ENCODE measurements around the gene NPIPA3.
"Not testable (repeated sequence)": the region's sequence is repeated elsewhere in the genome, so short reads cannot be mapped to it uniquely, and the experiment has no call there.

Gene NPIPA3

GRCh38 chr16:14703156-14704011, at the start of gene NPIPA3:
Gene NPIPA3 (plus strand): TSS chr16:14703411. CDS start chr16:14708944, 5,533 bp downstream.
- not testable (repeated sequence) for DNase-seq (ENCODE audit: low read depth in 4 of 4, low spot score in 1 of 4)

- no peak for DNase-seq (ENCODE audit: low read depth in 4 of 4, low spot score in 1 of 4)
Measured at GRCh38 chr16:14658063-14658462, 45.1 kb upstream of the NPIPA3 start.

DNA sequence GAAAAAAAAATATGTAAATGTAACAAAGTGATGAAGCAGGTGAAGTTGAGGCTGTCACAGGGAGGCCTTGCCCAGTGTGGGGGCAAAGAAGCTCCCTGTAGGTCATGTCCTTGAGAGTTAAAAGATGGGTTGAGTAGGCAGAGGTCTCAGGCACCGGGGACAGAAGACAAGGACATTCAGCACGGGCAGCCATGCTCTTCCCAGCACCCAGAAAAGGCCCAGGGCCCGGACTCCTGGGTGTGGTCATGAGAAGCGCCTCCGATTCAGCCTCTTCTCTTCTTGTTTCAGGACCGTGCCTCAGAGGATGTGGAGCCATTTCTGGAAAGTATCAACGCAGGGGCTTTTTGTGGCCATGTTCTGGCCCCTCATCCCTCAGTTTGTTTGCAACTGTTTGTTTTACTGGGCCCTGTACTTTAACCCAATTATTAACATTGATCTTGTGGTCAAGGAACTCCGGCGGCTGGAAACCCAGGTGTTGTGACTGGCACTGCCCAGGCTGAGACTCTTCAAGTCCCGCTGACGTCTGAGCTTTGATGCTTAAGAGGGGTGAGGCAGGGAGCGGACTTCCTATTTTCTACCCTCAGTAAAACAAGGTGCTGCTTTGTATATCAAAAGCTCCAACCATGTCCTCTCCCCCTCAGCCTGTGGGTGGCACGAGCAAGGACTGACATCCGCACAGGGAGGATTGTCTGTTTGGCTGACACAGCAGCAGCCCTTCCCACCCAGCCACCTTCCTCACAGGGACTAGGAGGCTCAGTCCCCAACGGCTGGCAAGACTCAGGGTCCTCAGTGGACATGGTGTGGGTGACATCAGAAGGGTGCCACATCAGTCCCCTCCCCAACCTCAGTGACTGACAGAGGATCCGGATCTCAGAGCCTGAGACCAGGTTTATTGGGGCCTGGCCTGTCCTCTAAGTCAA, 35.6 kb upstream of the NPIPA3 start:
- no peak for DNase-seq (ENCODE audit: low read depth in 4 of 4, low spot score in 1 of 4)

- no peak for DNase-seq (ENCODE audit: low read depth in 4 of 4, low spot score in 1 of 4)
Measured at GRCh38 chr16:14668556-14669223, 34.5 kb upstream of the NPIPA3 start.

- no peak for DNase-seq (ENCODE audit: low read depth in 4 of 4, low spot score in 1 of 4)
Measured at GRCh38 chr16:14669776-14670175, 33.4 kb upstream of the NPIPA3 start.

- DNase-seq (ENCODE audit: low read depth in 4 of 4, low spot score in 1 of 4) = no peak
Measured at GRCh38 chr16:14672403-14672971, 30.7 kb upstream of the NPIPA3 start.

GRCh38 chr16:14676633-14677032, 26.6 kb upstream of the NPIPA3 start:
- DNase-seq (ENCODE audit: low read depth in 4 of 4, low spot score in 1 of 4) = no peak

GRCh38 chr16:14677627-14678026, 25.6 kb upstream of the NPIPA3 start:
- no peak for DNase-seq (ENCODE audit: low read depth in 4 of 4, low spot score in 1 of 4)

DNA sequence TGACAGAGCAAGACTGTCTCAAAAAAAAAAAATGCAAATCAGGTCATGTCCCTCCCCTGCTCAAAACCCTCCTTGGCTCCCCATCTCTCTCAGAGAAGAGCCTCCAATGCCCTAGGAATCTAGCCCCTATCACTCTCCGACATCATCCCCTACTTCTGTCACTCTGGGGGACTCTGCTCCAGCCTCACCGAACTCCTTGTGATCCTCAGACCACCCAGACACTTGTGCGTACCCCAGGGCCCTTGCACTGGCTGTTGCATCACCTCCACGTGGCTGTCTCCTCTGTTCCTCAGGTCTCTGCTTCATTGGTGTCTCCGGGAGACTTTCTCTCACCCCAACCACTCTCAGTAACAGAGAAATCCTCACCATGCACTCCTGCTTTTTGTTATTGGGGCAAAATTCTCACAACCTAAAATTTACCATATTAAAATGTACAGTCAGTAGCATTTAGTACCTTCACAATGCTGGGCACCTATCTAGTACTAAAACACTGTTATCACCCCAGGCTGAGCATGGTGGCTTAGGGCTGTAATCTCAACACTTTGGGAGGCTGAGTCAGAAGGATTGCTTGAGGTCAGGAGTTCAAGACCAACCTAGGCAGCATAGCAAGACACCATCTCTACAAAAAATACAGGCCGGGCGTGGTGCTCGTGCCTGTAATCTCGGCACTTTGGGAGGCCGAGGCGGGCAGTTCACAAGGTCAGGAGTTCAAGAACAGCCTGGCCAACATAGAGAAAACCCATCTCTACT, 24.3 kb upstream of the NPIPA3 start:
- DNase-seq (ENCODE audit: low read depth in 4 of 4, low spot score in 1 of 4) = no peak

- DNase-seq (ENCODE audit: low read depth in 4 of 4, low spot score in 1 of 4) = not testable (repeated sequence)
Measured at GRCh38 chr16:14680396-14680795, 22.8 kb upstream of the NPIPA3 start.

DNA sequence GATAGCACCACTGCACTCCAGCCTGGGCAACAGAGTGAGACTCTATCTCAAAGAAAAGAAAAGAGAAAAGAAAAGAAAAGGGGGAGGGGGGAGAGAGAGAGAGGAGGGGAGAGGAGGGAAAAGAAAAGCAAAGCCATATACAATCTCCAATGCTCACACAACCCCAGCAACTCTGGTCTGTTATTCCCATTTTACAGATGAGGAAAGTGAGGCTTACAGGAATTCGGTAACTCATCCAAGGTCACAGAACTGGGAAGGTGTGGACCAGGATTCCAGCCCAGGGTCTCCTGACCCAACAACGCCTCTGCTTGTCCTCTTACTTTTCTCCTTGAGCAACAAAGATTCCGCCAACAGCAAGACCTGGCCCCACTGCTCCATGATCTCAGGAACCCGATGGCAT, 22.1 kb upstream of the NPIPA3 start:
- DNase-seq (ENCODE audit: low read depth in 4 of 4, low spot score in 1 of 4) = no peak

DNA sequence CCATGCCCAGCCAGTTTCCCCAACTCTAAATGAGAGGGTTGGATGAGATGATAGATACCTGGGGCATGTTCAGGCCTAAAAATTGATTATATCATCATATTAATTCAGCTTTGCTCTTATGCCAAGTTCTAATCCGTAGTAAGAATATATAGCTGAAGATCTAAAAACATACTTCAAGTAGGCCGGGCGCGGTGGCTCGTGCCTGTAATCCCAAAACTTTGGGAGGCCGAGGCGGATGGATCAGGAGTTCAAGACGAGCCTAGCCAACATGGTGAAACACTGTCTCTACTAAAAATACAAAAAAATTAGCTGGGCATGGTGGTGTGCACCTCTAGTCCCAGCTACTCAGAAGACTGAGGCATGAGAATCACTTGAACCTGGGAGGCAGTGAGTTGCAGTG, 21.1 kb upstream of the NPIPA3 start:
- no peak for DNase-seq (ENCODE audit: low read depth in 4 of 4, low spot score in 1 of 4)

GRCh38 chr16:14685870-14686793, 17.1 kb upstream of the NPIPA3 start:
- not testable (repeated sequence) for DNase-seq (ENCODE audit: low read depth in 4 of 4, low spot score in 1 of 4)

DNA sequence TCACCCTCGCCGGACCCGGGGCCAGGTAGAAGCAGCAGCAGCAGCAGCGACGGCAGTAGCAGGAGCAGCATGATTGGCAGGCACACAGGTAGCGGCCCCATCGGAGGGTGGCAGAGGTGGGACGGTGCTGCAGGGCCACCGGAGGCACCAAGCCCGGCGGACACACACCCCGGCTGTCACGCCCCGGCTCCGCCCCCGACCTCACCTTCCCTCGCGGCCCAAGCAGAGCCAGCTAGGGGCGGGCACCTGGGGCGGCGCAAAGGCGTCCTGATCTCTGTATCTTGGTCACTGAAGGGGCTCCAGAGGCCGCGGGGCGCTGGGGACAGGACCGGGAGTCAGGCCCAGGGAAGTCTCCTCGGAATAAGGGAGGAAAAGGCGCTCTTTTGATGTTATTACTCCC, 9.1 kb upstream of the NPIPA3 start, which contains the start of gene PLA2G10:
Gene PLA2G10, minus strand, starts transcription at position 180 of the 400 bp plus-strand sequence. Its CDS starts 79 bp downstream, at position 101.
- not testable (repeated sequence) for DNase-seq (ENCODE audit: low read depth in 4 of 4, low spot score in 1 of 4)

DNA sequence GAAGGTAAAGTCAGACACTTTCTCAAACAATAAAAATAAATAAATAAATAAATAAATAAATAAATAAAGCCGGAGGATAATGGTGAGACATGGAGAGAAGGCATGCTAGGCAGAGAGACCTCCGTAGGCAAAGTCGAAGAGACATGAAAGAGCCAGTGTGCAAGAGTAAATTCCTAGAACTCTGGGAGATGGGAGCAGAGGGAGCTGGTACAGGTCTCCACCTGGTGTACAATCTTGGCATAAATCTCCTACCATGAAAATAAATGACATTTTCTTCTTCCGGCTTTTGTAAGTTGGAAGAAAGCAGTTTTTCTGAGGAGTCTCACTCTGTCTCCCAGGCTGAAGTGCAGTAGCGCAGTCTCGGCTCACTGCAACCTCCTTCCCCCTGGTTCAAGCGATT, 1.4 kb upstream of the NPIPA3 start:
- DNase-seq (ENCODE audit: low read depth in 4 of 4, low spot score in 1 of 4) = not testable (repeated sequence)

- DNase-seq (ENCODE audit: low read depth in 4 of 4, low spot score in 1 of 4) = not testable (repeated sequence)
Measured at GRCh38 chr16:14702672-14703071, 539 bp upstream of the NPIPA3 start.

DNA sequence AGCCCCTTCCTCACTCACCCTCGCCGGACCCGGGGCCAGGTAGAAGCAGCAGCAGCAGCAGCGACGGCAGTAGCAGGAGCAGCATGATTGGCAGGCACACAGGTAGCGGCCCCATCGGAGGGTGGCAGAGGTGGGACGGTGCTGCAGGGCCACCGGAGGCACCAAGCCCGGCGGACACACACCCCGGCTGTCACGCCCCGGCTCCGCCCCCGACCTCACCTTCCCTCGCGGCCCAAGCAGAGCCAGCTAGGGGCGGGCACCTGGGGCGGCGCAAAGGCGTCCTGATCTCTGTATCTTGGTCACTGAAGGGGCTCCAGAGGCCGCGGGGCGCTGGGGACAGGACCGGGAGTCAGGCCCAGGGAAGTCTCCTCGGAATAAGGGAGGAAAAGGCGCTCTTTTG, 30.0 kb downstream of the NPIPA3 start:
- DNase-seq (ENCODE audit: low read depth in 4 of 4, low spot score in 1 of 4) = not testable (repeated sequence)

DNA sequence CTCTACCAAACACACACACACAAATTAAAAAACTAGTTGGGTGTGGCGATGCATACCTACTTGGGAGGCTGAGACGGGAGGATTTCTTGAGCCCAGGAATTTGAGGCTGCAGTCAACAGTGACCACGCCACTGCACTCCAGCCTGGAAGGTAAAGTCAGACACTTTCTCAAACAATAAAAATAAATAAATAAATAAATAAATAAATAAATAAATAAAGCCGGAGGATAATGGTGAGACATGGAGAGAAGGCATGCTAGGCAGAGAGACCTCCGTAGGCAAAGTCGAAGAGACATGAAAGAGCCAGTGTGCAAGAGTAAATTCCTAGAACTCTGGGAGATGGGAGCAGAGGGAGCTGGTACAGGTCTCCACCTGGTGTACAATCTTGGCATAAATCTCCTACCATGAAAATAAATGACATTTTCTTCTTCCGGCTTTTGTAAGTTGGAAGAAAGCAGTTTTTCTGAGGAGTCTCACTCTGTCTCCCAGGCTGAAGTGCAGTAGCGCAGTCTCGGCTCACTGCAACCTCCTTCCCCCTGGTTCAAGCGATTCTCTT, 37.7 kb downstream of the NPIPA3 start:
- DNase-seq (ENCODE audit: low read depth in 4 of 4, low spot score in 1 of 4) = not testable (repeated sequence)

GRCh38 chr16:14741794-14742193, 38.6 kb downstream of the NPIPA3 start:
- not testable (repeated sequence) for DNase-seq (ENCODE audit: low read depth in 4 of 4, low spot score in 1 of 4)

Measured in stimulated activated CD4-positive, alpha-beta T cell treated with anti-CD3 and anti-CD28 coated beads, Interleukin-1b, Interleukin-23, amount 100 ng/mL, for 24 hours (primary cell).